Right hindlimb (tissue), 1 donor: ENCODE results near the gene TMEM205.
"Not testable (repeated sequence)": the region's sequence is repeated elsewhere in the genome, so short reads cannot be mapped to it uniquely, and the experiment has no call there.

Experiments
- DNase-seq: peaks from one replicate; pipeline ENCODE4 v3.0.0-alpha.2; 2018

Gene TMEM205

DNA sequence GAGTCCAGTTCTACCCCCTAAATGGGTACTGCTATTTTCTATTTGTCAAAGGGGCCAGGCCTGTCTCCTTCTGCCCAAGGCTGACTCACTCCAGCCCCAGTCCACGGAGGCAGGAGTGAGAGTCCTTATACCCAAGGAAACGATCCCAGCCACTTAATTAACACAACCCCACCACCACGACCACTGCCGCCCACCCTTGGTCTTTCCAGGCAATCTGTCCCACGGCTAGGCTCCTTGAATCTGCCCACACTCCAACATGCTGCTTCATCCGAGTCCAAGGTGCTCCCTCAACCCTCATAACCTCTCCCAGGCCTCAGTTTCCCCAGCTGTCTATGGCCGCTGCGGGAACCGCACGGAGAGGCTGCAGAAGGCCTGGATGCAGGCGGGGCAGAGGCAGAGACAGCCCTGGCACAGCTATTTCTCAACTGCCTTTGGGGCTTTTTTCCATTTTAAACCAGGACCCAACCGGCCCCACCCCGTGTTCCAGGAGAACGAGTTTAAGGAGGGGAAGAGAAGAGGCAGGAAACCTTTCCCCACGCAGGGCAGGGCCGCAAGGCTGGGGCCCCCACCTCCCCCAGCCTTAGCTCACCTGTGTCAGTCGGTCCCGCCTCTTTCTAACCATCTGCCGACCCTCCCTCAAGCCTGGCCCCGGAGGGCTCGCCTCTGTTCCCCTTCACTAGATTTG, 7.4 kb downstream of the TMEM205 start:
- no peak for DNase-seq

GRCh38 chr19:11338121-11338520, 7.9 kb downstream of the TMEM205 start:
- DNase-seq, result no peak

- DNase-seq, result no peak
Measured at GRCh38 chr19:11337080-11337479, 9.0 kb downstream of the TMEM205 start.

DNA sequence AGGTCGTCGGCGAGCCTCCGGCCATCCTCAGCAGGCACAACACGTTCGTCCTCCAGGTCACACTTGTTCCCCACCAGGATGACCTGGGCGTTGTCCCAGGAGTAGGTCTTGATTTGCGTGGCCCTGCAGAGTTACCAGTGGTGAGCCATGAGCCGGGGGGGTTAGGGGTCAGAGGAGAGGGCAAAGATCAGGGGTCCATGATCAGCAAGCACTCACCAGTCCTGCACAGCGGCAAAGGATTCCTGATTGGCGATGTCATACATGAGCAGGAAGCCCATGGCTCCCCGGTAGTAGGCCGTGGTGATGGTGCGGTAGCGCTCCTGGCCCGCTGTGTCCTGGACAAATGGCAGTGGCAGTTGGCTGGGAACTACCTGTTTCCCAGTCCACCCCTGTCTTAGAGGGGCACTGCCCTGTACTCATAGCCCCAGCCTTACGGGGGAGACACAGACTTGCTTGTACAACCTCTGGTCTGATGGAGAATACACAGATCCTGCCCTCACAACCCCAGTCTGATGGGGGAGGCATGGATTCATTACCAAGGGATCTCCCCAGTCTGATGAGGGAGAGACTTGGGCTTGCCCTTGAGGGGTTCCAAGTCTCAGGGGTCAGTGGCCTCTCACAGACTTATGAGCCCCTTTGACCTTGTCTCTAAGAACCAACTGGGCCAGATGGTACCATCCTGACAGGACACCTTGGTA, 10.5 kb downstream of the TMEM205 start:
- no peak for DNase-seq

GRCh38 chr19:11333838-11334237, 12.2 kb downstream of the TMEM205 start:
- DNase-seq, result not testable (repeated sequence)

DNA sequence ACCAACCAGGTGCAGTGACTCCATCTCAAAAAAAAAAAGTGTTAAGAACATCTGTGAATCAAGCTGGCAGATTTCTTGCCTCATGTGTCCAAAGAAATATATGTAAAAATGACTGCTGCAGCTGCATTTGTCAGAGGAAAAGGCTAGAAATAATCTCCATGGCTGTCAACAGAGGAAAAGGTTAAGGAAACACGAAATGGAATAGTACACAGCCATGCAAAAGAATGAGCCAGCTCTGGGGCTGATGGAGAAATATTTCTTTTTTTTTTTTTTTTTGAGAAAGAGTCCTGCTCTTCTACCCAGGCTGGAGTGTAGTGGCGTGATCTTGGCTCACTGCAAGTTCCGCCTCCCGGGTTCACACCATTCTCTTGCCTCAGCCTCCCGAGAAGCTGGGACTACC, 13.2 kb downstream of the TMEM205 start:
- no peak for DNase-seq

GRCh38 chr19:11331502-11331901, 14.6 kb downstream of the TMEM205 start:
- DNase-seq, result no peak

GRCh38 chr19:11330127-11330526, 15.9 kb downstream of the TMEM205 start:
- no peak for DNase-seq

GRCh38 chr19:11325544-11325943, 20.5 kb downstream of the TMEM205 start:
- DNase-seq, result no peak

- no peak for DNase-seq
Measured at GRCh38 chr19:11324748-11325389, 21.2 kb downstream of the TMEM205 start.

DNA sequence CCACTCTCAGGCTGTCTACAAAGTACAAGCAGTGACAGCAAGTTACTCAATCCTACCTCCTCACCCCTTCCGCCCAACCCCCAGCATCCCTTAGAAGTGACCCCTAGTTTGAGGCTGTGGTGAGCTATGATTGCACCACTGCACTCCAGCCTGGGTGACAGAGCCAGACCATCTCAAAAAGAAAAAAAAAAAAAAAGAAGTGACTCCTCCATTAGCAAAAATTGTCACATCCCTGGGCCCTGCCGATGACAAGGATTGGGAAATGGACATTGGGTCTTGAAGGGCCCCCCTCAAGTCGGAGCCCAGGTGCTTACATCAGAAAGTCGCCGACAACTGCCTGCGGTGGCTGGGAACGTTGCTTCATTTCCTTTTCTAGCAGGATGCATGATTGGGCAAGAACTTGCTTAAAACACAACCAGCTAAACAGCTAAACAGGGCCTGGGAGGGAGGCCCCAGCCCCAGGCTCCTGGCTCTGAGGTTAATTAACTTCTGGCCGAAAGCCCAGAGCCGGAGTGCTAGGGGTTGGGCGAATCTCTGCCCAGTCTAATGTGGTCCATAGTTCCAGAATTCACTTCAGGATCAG, 21.9 kb downstream of the TMEM205 start:
- peak; percentile 77 for DNase-seq

GRCh38 chr19:11323601-11324078, 22.4 kb downstream of the TMEM205 start:
- DNase-seq, result no peak

- no peak for DNase-seq
Measured at GRCh38 chr19:11322269-11323024, 23.6 kb downstream of the TMEM205 start.

- DNase-seq, result no peak
Measured at GRCh38 chr19:11321191-11322126, 24.6 kb downstream of the TMEM205 start.

DNA sequence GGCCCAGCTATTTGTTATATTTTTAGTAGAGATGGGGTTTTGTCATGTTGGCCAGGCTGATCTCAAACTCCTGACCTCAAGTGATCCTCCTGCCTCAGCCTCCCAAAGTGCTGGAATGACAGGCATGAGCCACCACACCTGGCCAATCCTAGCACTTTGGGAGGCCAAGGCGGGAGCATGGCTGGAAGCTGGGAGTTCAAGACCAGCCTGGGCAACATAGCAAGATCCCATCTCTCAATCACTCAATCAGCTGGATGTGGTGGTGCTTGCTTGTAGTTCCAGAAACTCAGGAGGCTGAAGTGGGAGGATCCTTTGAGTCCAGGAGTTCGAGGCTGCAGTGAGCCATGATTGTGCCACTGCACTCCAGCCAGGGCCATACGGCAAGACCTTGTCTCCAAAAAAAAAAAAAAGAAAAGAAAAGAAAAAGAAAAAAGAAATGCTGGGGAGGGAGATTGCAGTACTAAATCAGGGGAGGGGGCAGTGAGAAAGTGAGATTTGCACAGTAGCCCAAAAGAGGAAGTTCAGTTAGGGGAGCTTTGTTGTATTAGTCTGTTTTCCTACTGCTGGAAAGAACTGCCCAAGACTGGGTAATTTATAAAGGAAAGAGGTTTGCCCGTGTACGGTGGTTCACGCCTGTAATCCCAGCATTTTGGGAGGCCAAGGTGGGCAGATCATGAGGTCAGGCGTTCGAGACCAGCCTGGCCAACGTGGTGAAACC, 25.6 kb downstream of the TMEM205 start:
- DNase-seq, result not testable (repeated sequence)

- no peak for DNase-seq
Measured at GRCh38 chr19:11306337-11306736, 39.7 kb downstream of the TMEM205 start.

- no peak for DNase-seq
Measured at GRCh38 chr19:11304936-11305335, 41.1 kb downstream of the TMEM205 start.

DNA sequence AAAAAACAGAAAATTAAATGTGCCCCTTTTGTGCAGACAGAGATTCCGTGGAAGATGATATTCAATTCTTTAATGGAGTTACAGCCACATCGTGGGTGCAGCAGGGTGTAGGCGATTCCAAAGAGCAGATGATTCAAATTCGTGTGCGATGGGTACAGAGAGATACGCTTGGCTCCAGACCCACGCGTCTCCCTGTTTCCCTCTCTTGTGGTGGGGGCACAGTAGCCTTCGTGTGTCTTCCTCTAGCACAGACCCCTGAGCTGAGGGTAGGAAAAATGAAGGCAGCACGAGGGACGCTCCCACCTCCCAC, 45.3 kb downstream of the TMEM205 start:
- no peak for DNase-seq

GRCh38 chr19:11299946-11300810, 45.9 kb downstream of the TMEM205 start:
- no peak for DNase-seq

- no peak for DNase-seq
Measured at GRCh38 chr19:11296264-11296663, 49.8 kb downstream of the TMEM205 start.
